HG03378 (cell line): ENCODE measurements around the gene PPP1R14C.
"Not testable (repeated sequence)": the region's sequence is repeated elsewhere in the genome, so short reads cannot be mapped to it uniquely, and the experiment has no call there.

Experiments used
- ATAC-seq: cut with Tn5 transposase; IDR thresholded peaks from one replicate; pipeline ENCODE4 v1.9.1; 2021; ENCODE audit warnings: mild to moderate bottlenecking, moderate library complexity; ENCODE audit not compliant: unreplicated experiment

Gene PPP1R14C

DNA sequence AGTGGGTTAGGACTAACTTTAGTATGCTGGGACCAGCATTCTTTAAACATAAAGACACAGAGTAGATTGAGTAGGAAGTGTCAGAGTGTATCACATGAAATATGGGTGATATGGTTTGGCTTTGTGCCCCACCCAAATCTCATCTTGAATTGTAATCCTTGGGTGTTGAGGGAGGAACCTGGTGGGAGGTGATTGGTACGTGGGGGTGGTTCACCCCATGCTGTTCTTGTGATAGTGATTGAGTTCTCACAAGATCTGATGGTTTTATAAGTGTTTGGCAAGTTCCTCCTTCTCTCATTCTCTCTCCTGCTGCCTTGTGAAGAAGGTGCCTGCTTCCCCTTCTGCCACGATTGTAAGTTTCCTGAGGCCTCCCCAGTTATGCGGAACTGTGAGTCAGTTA is 5.1 kb upstream of the PPP1R14C start:
- not testable (repeated sequence) for ATAC-seq

- ATAC-seq = no peak
Measured at GRCh38 chr6:150138638-150139037, 4.2 kb upstream of the PPP1R14C start.

DNA sequence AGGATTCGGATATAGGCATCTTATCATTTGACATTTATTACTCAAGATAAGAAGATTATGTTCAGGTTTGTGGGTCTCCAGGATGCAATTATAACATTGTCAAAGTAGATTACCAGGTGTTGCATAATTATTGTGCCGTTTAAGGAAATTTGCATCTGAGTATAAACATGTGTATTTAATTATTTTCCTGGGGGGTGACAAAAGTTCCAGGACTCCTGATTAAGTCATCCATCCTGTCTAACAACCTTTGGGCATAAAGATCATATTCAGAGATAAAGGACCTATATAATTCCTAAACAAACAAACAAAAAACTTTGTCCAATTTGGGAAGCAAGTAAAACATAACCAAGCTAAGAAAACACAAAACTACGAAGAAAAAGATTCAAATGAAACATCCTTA is 3.3 kb upstream of the PPP1R14C start:
- no peak for ATAC-seq

DNA sequence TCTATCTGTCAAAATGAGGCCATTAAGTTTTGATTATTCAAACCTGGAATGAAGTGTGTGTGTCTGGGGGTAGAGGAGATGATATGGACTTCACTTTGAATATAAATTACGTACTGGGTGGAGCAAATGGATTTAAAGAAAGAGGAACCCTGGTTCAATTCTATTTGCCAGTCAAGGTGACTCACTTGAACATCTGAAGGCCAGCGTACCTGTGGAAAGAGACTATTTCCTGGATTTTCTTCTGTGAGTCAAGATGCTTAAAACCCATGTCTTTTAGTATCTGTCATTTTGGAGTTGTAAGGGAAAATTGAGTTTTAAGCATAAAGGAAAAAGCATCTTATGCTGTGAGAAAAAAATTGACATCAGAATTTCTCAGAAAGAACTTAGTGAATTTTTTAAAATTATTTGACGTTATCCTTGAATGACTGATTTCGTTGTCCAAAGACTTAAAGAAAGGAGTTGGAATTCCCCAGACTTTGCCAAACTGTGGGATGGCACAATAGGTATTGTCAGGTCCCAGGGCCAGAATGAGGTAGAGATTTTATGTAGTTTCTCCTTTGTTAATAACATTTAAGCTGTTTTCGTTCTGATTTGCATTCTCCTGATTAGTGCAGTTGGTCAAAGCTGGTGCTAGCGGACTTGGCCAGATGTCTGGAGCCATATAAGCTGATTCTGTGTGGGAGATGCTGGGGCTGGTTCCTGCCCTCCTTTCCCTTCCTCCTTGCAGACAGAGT is 2.4 kb upstream of the PPP1R14C start:
- no peak for ATAC-seq

GRCh38 chr6:150142097-150142669 is 661 bp upstream of the PPP1R14C start:
- no peak for ATAC-seq

DNA sequence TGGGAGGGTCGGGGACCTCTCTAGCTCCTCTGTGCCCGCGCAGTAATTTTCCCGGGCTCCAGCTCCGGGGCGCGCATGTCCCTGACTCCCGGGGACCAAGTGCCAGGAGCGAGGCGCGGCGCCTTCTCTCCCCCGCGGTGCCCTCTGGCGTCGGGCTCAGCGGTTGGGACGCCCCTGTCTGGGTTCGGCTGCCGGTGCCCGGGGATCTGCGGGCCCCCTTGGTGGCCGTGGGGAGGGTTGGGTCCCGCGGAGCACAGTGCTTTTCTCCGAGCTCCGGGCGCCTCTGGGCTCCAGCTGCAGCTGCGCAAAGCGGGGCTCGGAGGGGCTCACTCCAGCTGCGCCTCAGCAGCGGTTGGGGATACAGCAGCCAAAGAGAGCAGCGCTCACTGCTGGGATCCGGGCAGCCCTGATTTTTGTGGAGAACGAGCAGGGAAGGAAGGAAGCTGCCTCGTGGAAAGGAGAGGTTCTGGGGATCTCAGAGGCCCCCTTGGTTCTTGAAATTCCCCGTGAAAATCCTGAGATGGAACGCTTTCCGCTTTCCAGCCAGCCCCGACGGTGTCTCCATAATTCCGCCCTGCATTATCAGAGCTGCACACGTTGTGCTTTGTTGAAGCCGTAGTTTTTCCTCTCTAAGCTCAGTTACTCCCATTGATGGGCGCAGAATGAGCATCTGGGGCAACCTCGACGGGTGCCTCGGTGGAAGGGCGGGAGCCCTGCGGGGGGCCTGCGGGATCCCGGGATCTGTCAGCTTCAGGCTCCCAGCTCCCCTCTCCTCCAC is 861 bp downstream of the PPP1R14C start:
- ATAC-seq = no peak

DNA sequence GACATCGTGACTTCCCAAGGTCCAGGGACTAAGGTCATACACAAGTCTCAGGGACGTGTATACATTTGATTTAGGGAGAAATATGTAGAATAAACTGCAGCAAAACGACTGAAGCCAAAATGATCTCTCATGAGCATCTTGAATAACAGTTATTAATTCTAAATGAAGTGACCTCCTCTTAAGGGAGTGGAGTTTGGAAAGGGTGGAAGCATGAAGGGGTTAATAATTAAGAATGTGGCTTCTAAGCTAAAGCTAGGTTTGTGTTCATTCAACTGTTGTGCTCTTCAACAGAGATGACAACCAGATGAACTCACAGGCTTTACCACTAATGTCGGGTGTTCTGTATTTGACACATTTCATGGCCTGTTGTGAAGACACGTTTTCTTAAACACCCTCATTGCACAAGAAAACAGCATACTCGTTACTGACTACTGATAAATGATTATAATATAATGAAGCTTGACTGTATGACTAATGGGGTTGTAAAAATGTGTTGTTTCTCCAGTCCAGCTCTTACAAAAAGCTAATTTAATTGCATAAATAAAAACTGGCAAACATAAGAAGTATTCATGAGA is 1.5 kb downstream of the PPP1R14C start:
- no peak for ATAC-seq

GRCh38 chr6:150145427-150145826 is 2.6 kb downstream of the PPP1R14C start:
- ATAC-seq = no peak

DNA sequence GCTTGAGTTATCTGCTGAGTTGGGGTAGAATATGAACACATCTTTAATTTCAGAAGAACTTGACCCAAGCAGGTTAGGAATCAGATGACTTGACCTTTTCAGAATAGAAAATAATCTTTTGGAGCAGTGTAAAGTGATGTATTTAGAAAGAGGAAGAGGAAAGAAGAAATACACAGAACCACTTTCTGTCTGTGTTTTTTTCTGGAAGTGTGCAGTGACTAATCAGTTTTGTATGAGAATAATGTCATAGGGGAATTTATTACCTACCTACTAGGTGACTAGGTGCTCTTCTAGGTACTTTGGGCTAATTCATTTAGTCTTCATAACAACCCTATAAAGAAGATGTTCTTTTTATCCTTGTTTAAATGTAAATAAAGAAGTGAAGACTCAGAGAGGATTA is 3.0 kb downstream of the PPP1R14C start:
- ATAC-seq = no peak

GRCh38 chr6:150146436-150146835 is 3.6 kb downstream of the PPP1R14C start:
- no peak for ATAC-seq

DNA sequence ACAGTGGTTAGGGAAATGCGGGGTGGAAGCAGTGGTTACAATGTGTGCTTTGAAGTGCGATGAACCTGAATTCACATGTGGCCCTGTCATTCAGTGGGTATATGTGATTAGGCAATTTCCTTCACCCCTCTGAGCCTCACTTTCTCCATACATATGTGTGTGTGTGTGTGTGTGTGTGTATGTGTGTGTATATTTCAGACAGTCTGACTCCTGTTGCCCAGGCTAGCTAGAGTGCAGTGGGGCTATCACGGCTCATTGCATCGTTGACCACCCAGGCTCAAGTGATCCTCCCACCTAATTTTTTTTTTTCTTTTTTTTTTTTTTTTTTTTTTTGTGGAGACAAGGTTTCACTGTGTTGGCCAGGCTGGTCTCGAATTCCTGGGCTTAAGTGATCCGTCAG is 6.3 kb downstream of the PPP1R14C start:
- ATAC-seq = no peak

DNA sequence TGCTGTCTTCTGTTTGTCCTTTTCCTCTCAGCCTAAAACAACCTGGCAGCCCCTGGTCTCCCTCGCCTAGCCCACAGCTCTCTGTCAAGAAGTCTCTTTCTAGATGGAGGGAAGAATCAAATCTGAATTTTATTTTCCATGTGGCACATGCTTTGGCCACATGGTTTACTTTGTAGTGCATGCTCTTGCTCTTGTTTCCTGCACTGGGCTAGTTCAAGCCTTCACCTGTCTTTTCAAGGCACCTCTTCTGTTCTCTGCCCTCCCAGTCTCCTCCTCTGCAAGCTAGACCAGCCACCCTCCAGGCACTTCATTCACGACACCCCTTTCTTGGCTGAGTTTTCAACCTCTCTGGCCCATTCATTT is 7.6 kb downstream of the PPP1R14C start:
- ATAC-seq = no peak

GRCh38 chr6:150150821-150151646 is 8.2 kb downstream of the PPP1R14C start:
- no peak for ATAC-seq

DNA sequence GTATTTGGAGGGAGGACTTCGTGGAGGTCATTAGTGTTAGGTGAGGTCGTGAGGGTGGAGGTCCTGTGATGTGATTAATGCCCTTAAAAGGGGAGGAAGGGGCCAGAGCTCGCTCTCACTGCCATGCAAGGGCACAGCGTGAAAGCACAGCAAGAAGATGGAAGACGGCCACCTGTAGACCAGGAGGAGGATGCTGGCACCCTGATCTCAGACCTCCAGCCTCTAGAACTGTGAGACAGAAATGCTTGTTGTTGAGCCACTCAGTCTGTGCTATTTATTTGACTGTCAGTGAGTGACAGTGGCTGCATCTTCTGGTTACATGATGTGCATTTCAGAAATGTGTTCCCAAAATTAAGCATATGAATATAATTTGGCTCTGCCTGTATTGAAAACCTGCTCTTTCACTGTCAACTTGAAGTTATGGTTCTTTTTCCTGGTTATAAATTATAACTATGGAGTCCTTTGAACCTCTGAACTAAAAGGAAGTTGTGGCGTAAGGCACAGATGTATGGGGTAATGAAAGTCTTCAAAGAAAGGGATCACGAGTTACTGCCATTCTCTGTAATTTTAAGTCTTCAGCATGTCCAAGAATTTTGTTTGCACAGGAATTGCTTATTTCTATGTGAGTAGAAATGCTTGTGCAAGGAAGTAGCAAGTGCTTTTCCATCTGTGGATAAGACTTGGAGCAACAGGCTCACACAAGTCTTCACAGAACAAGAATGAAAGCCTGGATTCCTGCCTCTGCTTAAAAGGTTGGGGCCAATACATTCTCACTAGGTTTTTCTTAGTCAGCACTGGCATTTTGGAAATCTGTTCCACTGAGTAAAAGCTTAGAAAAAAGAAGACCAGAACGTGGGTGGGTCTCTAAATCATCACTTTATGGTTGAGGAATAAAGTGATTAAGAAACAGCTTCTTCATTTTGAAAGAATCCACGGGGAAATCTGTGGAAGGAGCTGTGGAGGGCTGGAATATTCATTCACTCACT is 10.3 kb downstream of the PPP1R14C start:
- ATAC-seq = no peak

DNA sequence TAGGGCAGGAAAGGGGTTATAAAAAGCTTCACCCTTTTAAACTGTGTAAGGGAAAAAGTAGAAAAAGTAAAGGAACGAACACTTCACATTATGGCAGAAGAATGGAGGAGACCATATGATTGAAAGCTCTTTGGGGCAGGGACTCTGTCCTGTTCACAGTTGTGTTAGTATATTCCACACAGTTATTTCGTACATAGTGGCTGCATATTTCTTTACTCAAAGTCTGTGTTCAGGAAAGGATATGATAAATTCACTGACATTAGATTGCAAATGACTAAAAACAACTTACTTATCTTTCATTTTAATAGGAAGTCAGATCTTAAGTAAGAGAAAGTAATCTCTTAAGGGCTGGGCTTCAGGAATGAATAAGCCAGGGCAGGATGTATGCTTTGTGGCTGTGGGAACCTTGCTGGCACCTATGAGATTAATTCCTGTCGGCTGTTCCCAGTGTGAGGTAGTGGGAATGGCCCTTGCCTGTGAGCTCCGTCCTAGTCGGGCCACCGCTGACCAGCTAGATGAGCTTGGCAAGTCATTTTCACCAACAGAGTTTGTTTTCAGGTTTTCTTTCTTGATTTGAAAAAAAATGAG is 11.2 kb downstream of the PPP1R14C start:
- no peak for ATAC-seq

DNA sequence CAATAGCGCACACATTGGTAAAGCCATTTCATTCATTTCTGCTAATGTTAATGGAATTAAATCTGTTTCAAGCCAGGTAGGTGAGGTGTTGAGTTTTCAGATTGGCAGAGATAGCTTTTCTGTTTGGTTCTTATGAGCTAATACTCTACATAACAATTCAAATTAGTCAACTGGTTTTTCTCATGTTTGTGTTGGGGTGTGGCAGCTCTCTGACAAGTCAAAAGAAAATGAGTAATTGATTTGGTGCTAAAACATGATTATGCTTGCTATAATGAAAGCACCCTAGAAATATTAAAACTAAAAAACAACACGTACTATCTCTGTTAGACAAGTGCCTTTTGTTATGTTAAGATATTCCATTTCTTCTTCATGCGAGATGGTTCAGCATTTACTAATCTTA is 13.6 kb downstream of the PPP1R14C start:
- ATAC-seq = no peak

DNA sequence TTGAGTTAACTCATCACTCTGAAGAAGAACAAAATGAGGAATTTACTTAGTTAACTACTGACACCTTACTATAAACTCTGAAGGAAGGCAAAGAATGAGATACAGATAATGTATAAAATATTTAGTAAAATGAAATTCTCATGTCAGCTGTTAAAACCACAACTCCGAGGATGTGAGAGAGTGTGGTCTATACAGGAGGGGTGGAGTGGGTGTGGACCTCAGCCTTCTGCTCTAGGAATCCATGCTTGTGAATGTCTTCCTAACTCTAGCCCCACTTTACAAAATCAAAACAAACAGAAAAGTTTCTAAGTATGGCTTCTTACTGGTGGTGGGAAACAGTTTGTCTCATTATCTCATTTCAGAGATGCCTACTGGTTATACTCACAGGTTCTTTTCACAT is 14.2 kb downstream of the PPP1R14C start:
- no peak for ATAC-seq

DNA sequence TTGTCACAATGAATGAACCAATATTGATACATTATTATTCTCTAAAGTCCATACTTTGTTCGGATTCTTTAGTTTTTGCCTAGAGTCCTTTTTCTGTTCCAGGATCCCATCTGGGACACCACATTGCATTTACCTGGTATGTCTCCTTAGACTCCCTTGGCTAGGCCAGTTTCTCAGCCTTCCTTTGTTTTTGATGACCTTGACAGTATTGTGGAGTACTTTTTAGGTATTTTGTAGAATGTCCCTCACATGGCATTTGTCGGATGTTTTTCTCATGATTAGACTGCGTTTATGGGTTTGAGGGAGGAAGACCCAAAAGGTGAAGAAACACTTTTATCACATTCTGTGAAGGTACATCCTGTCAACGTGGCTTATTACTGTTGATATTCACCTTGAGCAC is 16.9 kb downstream of the PPP1R14C start:
- no peak for ATAC-seq

DNA sequence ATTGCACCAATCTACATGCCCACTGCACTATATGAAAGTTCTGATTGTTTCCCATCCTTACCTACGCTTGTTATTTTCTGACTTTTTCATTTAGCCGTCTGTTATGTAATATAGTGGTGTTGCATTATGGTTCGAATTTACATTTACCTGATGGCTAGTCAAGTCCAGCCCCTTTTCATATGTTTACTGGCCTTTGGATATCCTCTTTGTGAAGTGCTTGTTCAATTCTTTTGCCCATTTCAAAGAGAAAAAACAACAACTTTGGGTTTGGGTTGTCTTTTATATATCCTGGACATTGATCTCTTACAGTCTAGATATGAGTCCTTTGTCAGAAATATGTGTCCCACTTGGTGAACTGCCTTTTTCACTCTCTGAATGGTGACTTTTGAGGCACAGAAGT is 21.1 kb downstream of the PPP1R14C start:
- no peak for ATAC-seq
